ENCODE measurements around the gene USP27X. TPM values are rescaled to one million over a fixed set of nuclear protein-coding genes. Genes with fewer than 3 reads are reported as not detected.

Gene USP27X
- 1.6 and 2.7 TPM in 2 replicates for total RNA-seq (2014; rRNA removed; shearing (Covaris generic))

- peak; percentile 56 for DNase-seq (ENCODE audit: low spot score)
Observed at GRCh38 chrX:49878834-49879655, at the start of gene USP27X. USP27X (plus strand) TSS chrX:49879484; CDS start chrX:49880308, 824 bp downstream.

- DNase-seq (ENCODE audit: low spot score): peak; percentile 20
Observed at GRCh38 chrX:49838374-49838773, 40.9 kb upstream of the USP27X start.

- peak; percentile 65 for DNase-seq (ENCODE audit: low spot score)
Observed at GRCh38 chrX:49840679-49841078, 38.6 kb upstream of the USP27X start.

- no peak for DNase-seq (ENCODE audit: low spot score)
Observed at GRCh38 chrX:49842621-49843020, 36.7 kb upstream of the USP27X start.

GRCh38 chrX:49844611-49845010, 34.7 kb upstream of the USP27X start:
- no peak for DNase-seq (ENCODE audit: low spot score)

GRCh38 chrX:49845701-49846403, 33.4 kb upstream of the USP27X start:
- no peak for DNase-seq (ENCODE audit: low spot score)

- DNase-seq (ENCODE audit: low spot score): no peak
Observed at GRCh38 chrX:49846522-49846921, 32.8 kb upstream of the USP27X start.

- no peak for DNase-seq (ENCODE audit: low spot score)
Observed at GRCh38 chrX:49848275-49848674, 31.0 kb upstream of the USP27X start.

- DNase-seq (ENCODE audit: low spot score): no peak
Observed at GRCh38 chrX:49850028-49850427, 29.3 kb upstream of the USP27X start.

- no peak for DNase-seq (ENCODE audit: low spot score)
Observed at GRCh38 chrX:49853661-49854060, 25.6 kb upstream of the USP27X start.

- DNase-seq (ENCODE audit: low spot score): no peak
Observed at GRCh38 chrX:49856819-49857218, 22.5 kb upstream of the USP27X start.

GRCh38 chrX:49858341-49858740, 20.9 kb upstream of the USP27X start:
- no peak for DNase-seq (ENCODE audit: low spot score)

GRCh38 chrX:49859491-49859890, 19.8 kb upstream of the USP27X start:
- DNase-seq (ENCODE audit: low spot score): no peak

GRCh38 chrX:49860867-49861535, 18.3 kb upstream of the USP27X start:
- DNase-seq (ENCODE audit: low spot score): no peak

GRCh38 chrX:49862093-49862492, 17.2 kb upstream of the USP27X start:
- no peak for DNase-seq (ENCODE audit: low spot score)

GRCh38 chrX:49868739-49869138, 10.5 kb upstream of the USP27X start:
- DNase-seq (ENCODE audit: low spot score): no peak

GRCh38 chrX:49876750-49877149, 2.5 kb upstream of the USP27X start:
- peak; percentile 6 for DNase-seq (ENCODE audit: low spot score)

GRCh38 chrX:49877397-49878101, 1.7 kb upstream of the USP27X start:
- no peak for DNase-seq (ENCODE audit: low spot score)

- DNase-seq (ENCODE audit: low spot score): no peak
Observed at GRCh38 chrX:49878128-49878833, 1.0 kb upstream of the USP27X start.

GRCh38 chrX:49879656-49880277, 483 bp downstream of the USP27X start:
- DNase-seq (ENCODE audit: low spot score): no peak

GRCh38 chrX:49880668-49881067, 1.4 kb downstream of the USP27X start:
- no peak for DNase-seq (ENCODE audit: low spot score)

All from A172 (cell line).